NCI-H1694 (cell line): ENCODE results near the gene SHC2.

Source experiments
- DNase-seq: peaks from one replicate; lab custom pipeline; 2025; lab: John Stamatoyannopoulos, UW

Gene SHC2

DNA sequence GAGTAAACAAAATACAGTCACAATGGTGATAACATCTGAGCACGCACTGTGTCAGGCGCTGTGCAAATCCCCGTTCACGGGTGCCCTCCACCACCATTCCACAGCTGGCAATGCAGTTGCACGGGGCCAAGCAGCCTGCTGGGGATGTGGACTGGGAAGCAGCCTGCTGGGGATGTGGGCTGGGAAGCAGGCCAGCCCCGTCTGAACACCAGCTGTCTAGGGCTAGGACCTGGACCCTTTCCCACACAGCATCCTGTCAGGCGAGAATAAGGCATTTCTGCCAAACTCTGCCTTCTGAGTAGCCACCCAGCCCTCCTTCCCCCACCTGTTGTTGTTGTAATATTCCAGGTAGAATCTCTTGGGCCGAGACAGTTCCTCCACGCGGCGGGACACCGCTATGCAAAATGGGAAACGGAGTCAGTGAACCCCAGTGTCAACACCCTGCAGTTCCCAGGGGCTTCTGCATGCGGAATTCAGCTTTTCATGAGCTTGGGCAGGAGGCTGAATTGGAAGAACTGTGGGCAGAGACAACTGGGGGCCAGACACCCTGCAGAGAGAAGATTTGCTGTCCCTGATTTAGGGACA lies 88.4 kb downstream of the SHC2 start:
- DNase-seq = peak; percentile 82

DNA sequence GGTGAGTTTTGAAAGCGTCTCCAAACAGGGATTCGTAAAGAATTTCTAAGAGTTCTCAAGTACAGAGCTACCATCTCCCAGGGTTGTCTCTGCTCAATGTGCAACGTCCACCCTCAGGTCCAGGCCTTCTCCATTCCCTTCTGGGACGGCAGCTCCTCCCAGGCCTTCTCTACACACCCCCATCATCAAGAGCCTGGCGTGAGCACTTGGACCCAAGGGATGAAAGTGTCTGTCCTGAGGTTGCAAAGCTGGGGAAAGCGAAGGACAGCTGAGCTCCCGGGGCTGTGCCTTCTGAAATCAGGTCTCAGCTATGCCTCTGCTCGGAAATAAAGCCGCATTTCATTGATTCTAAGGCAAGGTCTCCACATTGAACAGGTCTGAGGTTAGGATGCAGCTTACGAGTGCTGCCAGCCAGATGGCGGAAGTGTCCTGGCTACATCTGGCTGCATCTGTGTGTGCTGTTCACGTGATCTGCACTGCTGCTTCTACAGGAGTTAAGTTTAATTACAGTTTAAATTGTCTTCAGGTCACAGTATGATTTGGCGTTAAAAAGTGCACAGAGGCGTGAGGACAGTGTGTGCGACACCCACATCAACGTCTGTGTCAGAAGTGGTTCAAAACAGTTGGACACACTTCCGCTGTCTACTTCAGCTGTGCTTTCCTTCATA lies 89.2 kb downstream of the SHC2 start:
- peak; percentile 21 for DNase-seq

DNA sequence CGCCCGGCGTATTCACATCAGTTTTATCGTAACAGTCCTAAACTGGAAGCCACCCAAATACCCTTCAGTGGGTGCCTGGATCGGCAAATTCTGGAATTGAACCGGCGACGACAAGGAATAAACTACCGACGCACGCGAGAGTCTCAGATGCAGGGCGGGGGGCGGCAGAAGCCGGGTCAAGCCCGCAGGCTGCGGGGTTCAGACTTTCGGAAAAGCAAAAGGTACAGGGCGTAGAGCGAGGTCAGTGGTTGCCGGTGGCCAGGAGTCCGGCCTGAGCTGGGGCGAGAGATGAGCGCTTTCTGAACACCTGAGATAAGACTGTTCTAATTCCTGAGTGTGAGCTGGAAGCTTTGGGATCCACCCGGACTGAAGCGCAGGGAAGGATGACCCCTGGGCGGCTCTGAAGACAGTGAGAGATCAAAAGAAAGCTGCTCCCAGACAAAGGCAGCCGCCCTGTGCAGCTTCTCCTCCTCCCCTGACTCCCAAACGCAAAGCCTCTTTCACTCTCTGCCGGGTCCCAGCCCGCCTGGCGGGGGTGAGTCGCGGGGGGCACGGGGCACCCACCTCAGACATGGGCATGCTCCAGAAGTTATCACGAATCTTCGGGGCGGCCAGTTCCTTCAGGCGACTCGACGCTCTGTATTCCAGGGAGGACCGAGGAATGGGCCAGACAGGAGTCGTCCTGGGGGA lies 90.0 kb downstream of the SHC2 start:
- DNase-seq = no peak

DNA sequence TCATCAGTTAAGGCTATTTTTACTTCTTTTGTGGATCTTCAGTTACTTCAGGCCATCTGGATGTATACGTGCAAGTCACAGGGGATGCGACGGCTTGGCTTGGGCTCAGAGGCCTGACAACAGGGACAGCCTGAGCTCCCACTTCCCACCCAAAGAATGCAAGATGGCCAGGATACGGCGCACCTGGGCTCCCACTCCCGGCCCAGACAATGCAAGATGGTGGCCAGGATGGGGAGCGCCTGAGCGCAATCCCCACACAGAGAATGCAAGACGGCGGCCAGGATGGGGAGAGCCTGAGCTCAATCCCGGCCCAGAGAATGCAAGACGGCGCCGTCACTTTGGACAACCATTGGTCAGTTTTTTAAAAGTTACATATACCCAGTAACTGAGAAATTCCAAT lies 91.0 kb downstream of the SHC2 start:
- no peak for DNase-seq

DNA sequence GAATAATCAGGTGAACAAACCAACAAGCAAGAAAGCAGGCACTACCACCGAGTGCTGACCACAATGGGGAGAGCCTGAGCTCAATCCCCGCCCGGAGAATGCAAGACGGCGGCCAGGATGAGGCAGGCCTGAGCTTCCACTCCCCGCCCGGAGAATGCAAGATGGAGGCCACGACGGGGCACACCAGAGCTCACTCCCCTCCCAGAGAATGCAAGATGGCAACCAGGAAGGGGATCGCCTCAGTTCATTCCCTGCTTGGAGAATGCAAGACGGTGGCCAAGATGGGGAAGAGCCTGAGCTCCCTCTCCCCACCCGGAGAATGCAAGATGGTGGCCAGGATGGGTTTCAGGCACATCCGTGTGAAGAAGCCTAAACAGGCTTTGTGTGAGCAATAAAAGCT lies 91.6 kb downstream of the SHC2 start:
- no peak for DNase-seq

DNA sequence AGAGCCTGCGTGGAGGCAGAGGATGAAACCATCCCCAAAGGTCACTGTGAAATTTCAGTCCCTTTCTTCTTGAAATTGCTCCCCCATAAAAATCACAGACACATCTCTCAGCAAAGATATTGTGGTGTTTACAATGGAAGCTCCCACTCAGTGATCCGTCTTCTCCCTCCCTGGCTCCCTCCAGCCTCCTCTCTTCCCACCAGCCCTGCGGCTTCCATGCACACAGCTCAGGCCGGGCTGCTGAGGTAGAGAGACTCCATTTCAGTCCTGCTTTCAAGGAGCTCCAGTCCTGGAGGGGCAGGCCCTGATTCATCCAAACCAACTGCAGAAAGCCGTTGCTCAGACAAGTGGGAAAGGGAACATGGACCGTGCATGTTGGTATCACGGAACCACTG lies 92.2 kb downstream of the SHC2 start:
- no peak for DNase-seq

DNA sequence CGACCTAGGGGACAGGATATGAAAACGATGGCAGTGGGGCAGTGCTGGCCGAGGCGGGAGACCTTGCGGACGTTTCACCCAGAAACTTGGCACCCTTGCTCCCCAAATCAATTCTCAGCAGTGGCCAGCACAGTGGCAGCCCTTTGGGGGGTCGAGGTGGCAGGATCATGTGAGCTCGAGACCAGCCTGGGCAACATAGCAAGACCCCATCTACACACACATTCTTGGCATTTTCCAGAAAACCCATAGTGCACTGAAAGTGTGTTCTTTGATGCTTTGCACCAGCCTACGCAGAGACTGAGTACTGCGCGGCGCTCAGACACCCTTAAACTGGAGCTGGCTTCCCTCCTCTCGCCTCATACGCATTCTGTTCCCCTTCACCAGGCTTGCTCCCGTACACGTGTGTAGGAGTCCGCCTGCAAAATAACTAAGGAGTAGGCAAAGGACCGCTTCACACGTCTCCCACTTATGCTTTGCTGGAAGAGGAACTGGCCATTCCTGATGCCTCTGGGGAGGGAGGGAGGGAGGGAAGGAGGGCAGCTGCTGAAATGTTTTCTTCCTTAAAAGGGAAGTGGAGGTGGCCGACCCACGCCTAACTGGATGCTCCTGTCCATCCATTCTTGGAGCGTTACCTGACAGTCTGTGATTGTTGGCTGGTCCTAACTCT lies 92.7 kb downstream of the SHC2 start:
- DNase-seq = no peak

DNA sequence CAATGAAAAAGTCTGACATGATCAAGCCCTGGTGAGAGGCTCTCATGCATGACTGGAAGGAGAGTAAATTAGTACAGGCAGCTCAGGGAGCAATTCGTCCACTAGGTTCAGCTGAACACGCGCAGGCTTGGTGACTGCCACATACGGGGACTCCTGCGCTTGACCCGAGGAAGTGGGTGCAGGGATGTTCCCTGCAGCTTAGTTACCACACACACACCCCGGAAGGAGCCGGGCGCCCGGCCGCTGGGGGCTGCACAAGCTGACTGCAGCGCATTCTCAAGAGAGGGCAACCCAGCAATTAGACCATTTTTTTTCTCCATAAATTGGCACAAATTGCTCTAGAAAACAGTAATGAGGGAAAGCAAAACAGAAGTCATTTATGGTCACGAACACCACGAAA lies 93.3 kb downstream of the SHC2 start:
- no peak for DNase-seq

DNA sequence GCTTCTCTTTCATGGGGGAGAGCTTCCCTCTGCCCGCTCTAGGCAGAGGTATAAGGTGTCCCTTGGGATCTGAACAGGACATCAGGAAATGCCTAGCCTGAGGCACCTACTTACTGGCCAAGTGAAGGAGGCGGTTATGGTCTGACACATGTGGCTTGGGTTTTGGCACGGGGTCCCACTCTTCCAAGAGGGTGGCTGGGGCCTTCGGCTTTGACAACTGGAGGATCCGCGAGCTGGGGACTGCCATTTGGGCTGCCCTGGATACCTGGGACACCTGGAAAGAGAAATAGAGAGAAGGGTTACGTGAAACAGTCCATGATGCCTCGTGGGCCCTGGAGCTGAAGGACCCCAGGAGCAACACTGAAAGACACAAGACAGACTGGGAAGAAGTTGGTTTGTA lies 93.9 kb downstream of the SHC2 start:
- DNase-seq = no peak
